Stimulated activated CD4-positive, alpha-beta T cell treated with anti-CD3 and anti-CD28 coated beads, Interleukin-12 subunit alpha, Interleukin-12 subunit beta, amount 100 ng/mL, for 24 hours (primary cell): Measurements from ENCODE around the gene ZDHHC22.
"Not testable (repeated sequence)": the region's sequence is repeated elsewhere in the genome, so short reads cannot be mapped to it uniquely, and the experiment has no call there.

ENCODE experiments used
- DNase-seq, 2 experiments: peaks; one replicate each; pipeline ENCODE4 v3.0.0-alpha.2; 2020; ENCODE audit warnings: low read depth in 2 of 2

Gene ZDHHC22

DNA sequence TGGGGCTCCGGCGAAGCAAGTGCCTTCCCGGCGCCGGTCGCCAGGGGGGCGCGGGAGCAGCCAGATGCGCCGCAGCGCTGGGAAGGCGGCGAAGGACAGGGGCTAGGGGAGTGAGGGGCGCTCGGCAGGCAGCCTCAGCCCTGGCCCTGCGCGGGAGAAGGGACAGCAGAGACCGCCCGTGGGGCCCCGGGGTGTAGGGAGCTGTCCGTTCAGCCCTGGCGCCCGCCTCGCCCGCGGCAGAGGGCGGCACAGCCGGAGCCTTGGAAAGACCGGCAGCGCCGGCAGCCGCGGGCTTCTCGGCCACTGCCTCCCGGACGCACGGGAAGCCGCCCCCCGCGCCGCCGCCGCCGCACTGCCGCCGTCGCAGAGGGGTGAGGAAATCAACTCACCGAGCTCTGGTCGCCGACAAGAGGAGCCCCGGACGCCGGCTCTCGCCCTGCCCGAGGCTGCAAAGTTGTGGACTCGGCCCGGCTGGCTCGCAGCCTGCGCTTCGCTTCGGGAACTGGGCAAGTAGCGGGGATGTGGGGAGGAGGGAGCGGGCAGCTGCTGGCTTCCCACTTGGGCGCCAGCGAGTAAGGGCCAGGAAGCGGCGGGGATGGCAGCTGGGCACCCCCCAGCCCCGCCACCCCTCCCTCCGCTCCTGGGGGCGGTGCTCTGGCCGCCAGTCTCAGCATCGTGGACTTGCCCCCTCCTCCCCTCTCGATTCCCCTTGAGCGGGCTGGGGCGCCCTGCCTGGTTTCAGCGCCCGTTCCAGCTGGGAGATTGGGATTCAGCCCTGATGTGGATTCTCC is at the start of gene ZDHHC22:
Gene ZDHHC22, minus strand, starts transcription at position 578 of the 791 bp plus-strand sequence. CDS start 2,053 bp downstream, outside the sequence.
- DNase-seq: no peak

- no peak for DNase-seq
Measured at GRCh38 chr14:77190977-77191376, 49.4 kb upstream of the ZDHHC22 start.

GRCh38 chr14:77189479-77189878 is 47.9 kb upstream of the ZDHHC22 start:
- DNase-seq: no peak

DNA sequence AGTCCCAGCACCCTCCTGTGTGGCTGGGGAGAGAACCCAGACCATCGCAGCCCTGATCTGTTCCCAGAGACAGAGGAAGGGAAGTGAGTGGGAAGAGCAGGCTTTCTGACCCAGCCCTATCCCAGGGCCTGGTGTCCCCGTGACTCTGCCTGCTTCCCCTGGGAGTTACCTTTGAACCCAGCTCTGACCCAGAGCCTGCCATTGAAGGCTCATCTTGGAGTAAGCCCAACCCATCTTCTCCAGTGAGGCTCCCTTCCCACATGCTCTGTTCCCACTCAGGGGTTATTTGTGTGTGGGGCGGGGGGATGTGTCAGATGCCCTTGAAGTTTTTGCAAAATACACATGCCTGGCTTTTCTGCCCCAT is 46.0 kb upstream of the ZDHHC22 start:
- no peak for DNase-seq

GRCh38 chr14:77186911-77187648 is 45.5 kb upstream of the ZDHHC22 start:
- DNase-seq: no peak

GRCh38 chr14:77185093-77185465 is 43.5 kb upstream of the ZDHHC22 start:
- DNase-seq: no peak

GRCh38 chr14:77184396-77185092 is 43.0 kb upstream of the ZDHHC22 start:
- DNase-seq: no peak

DNA sequence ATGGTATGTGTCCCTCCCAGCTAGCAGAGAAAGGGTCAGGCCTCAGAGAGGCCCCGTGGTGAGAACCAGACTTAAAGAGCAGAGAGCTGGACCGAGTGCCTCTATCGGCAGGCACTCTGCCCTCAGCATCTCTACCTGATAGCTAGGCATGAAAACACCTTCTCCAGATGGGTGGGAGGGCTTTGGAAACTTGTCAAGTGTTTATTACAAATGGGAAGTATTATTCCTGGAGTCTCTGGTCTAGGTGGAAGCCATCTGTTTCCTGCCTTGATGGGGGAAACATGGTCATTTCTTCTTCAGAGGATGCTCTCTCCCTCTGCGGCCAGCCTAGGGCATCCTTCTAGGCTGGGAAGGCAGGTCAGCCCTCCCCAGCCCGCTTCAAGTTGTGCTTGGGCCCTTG is 42.3 kb upstream of the ZDHHC22 start:
- DNase-seq: no peak

GRCh38 chr14:77181603-77182437 is 40.2 kb upstream of the ZDHHC22 start, which contains the start of gene TMEM63C:
Gene TMEM63C, plus strand, starts transcription at chr14:77181798. Its CDS starts 37,016 bp downstream, at chr14:77218814.
- peak; percentile 34 to 53 for DNase-seq

- DNase-seq: no peak
Measured at GRCh38 chr14:77180726-77181602, 39.4 kb upstream of the ZDHHC22 start.

DNA sequence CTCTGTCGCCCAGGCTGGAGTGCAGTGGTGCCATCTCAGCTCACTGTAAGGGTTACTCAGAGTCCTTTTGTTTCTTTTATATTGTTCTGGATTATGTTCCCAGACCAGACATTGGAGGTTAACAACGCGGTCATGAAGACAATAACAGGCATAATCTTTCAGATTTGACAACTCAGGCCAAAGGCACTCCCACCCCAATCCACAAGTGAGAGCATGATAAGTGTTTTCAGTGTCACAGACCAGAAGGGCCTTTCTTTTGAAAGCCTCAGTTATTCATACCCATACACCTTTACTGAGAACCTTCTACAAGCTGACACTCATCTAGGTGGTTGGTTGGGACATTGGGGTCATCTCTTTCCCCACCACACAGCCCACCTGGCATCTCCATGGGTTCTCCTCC is 37.1 kb upstream of the ZDHHC22 start:
- no peak for DNase-seq

DNA sequence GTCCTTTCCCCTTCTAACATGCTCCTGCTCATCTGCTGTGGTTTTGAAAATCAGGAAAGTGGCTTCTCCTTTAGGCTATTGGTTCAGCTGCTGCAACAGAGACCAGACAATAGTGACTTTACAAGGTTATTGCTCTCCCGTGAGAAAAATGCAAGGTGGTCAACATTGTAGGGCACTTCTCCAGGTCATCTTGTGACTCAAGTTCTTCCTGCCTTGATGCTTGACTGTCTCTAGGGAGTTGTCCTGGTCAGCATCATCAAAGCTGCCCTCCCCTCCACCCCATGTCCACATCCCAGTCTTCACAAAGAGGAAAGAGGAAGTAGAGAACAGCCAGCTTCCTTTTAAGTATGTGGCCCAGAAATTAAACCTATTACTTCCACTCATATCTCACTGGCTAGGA is 36.1 kb upstream of the ZDHHC22 start:
- DNase-seq: no peak

DNA sequence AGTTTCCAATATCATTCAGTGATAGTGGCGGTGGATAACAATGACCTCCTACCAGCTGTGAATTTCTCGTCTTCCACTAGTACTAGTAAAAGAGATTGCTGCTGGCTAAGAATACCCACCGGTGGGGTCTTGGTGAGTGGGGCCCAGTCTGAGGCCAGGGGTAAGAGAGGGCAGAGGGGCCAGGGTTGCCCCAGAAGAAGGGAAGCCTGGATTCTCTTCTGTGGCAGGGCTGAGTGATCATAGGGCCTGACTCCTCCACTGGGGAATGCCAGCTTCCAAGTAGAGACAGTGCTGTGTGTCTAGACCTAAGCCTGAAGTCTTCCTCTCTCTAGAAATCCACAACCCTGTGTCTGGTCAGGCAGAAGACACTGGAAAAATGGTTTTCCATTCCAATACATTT is 34.3 kb upstream of the ZDHHC22 start:
- no peak for DNase-seq

DNA sequence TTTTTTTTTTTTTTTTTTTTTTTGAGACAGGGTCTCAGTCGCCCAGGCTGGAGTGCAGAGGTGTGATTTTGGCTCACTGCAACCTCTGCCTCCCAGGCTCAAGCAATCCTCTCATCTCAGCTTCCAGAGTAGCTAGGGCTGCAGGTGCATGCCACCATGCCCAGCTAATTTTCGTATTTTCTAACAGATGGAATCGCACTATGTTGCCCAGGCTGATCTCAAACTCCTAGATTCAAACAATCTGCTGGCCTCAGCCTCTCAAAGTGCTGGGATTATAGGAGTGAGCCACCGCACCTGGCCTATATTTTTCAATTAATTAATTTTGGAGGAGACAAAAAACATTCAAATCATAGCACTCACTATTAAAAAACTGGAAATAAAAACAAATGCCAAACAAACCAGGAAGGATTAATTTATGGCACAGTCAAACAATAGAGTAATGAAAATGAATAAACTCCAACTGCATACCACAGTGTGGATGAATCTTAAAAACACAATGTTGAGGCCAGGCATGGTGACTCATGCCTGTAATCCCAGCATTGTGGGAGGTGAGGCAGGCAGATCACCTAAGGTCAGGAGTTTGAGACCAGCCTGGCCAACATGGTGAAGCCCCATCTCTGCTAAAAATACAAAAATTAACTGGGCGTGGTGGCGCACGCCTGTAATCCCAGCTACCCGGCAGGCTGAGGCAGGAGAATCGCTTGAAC is 32.5 kb upstream of the ZDHHC22 start:
- DNase-seq: not testable (repeated sequence)

DNA sequence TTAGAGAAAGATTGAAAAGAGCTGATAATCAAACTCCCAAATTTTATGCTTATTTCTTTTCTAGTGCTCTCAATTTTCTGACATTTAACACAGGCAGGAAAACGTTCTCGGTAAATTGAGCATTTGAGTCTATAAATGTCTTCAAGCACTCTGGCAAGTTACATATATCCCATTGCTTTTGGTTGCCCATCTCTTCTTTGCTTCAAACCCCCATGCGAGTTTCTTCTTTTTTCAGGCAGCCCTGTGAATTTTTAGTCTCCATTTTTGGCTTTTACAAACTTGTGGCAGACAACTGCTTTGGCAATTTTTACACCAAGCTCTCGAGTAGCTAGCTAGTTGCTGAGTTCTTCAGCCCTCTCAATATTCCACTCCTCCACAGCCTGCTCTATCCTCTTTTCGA is 31.3 kb upstream of the ZDHHC22 start:
- DNase-seq: no peak

DNA sequence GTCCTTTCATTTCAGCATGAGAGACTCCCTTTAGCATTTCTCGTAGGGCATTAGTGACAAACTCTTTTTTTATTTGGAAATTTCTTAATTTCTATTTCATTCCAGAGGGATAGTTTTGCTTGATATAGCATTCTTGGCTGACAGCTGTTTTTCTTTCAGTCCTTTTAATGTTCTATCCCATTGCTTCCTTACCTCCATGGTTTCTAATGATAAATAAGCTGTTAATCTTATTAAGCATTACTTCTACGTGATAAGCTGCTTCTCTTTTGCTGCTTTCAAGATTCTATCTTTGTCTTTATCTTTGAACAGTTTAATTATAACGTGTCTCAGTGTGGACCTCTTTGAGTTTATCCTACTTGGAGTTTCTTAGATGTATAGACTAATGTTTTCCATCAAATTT is 28.5 kb upstream of the ZDHHC22 start:
- DNase-seq: no peak

- DNase-seq: no peak
Measured at GRCh38 chr14:77161011-77161410, 19.4 kb upstream of the ZDHHC22 start.

GRCh38 chr14:77158882-77159255 is 17.3 kb upstream of the ZDHHC22 start:
- no peak for DNase-seq

DNA sequence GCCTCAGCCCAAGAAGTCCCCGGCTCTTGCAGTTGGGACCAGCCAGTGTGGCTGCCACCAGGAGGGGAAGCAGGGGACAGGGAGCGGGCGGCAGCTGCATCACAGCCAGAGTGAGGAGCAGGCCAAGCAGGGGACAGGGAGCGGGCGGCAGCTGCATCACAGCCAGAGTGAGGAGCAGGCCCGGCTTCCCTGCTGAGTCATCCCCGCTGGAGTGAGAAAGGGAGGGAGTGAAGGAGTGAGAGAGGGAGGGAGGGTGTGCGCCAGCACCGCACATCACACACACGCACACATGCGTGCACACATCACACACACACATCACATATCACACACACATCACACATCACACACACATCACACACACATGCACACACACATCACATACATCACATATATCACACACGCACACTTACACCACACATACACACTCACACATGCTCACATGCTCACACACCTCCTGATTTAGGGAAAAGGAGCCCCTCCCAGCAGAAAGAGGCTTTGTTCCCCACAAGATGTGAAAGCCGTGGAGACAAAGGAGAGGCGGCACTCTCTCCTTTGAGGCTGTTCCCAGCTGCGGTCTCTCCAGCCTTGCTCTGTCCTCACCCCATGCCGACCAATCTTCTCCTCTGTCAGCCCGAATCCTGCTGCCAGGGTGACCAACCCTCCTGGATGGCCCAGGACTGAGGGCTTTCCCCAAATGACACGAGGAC is 16.7 kb upstream of the ZDHHC22 start:
- no peak for DNase-seq
